Measurements from ENCODE around the gene CD82. TPM values are rescaled to one million over a fixed set of nuclear protein-coding genes. Genes with fewer than 3 reads are reported as not detected.
A peak's percentile ranks its signal among the peaks of the same experiment; 100 is the strongest.
"Not testable (repeated sequence)": the region's sequence is repeated elsewhere in the genome, so short reads cannot be mapped to it uniquely, and the experiment has no call there.

CD82 gene
- total RNA-seq, 1 donor from 2014 or later: 4.4 TPM

DNA sequence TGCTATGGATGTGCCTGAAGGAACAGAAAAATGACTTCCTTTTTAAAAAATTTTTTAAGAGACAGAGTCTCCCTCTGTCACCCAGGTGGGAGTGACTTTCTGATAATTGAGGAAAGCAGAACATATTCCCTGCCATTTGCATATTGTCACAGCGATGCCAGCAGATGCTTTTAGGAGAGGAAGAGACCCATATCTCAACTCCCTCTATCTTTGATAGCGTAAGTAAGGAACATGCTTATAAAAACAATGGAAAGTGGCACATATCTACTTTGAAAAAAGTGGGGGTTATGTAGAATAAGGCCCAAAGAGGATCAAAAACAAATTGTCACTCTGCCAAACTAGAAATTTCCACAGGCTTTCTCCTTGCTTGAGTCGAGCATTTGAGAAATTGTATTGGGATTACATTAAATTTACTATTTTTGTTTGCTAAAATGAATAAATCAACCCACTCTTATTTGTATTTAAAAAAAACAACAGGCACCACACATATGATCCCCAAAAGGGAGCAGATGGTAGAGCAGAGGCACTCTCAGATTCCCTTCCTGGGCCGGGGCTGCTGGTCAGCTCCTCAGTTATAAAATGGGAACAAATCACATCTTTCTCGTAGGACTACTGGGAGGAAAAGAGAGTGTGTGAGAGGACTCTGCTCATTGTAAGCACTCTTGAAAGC lies 92.5 kb downstream of the CD82 start:
- Mint-ChIP-seq H3K4me3 (ENCODE audit: unreplicated experiment) (no peak overlapping the region), H3K27me3 (ENCODE audit: unreplicated experiment) (peaks cover 3% of the 10 kb centered on the region), H3K9me3 (ENCODE audit: unreplicated experiment) (peaks cover 14% of the 10 kb centered on the region), H3K4me1 (ENCODE audit: low read depth, unreplicated experiment) (peaks cover 14% of the 10 kb centered on the region), H3K27ac (ENCODE audit: unreplicated experiment) (peak overlapping the region; percentile 71), H3K36me3 (ENCODE audit: unreplicated experiment) (peaks cover 15% of the 10 kb centered on the region)
- no peak for DNase-seq
- TF ChIP-seq, protein P1, sequence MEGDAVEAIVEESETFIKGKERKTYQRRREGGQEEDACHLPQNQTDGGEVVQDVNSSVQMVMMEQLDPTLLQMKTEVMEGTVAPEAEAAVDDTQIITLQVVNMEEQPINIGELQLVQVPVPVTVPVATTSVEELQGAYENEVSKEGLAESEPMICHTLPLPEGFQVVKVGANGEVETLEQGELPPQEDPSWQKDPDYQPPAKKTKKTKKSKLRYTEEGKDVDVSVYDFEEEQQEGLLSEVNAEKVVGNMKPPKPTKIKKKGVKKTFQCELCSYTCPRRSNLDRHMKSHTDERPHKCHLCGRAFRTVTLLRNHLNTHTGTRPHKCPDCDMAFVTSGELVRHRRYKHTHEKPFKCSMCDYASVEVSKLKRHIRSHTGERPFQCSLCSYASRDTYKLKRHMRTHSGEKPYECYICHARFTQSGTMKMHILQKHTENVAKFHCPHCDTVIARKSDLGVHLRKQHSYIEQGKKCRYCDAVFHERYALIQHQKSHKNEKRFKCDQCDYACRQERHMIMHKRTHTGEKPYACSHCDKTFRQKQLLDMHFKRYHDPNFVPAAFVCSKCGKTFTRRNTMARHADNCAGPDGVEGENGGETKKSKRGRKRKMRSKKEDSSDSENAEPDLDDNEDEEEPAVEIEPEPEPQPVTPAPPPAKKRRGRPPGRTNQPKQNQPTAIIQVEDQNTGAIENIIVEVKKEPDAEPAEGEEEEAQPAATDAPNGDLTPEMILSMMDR (IDR thresholded peaks at IDR 0.05; ENCODE audit: partially characterized antibody, unreplicated experiment): no peak

DNA sequence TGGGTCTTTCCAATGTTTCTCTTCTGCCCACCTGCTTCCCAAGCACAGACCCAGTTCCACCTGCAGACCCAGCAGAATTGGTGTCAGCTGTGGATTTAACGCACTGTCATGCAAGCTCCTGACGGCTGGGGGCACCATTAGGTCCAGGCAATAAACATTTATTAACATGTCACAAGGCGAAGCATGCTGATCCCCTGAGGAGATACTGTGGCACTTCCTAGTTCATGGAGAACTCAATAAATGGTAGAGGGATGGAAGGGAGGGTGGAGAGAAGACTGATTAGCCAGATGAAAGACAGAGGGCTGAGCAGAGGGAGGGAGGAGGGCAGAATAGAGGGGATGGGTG lies 93.0 kb downstream of the CD82 start:
- Mint-ChIP-seq H3K9me3 (ENCODE audit: unreplicated experiment) (peaks cover 14% of the 10 kb centered on the region), H3K27me3 (ENCODE audit: unreplicated experiment) (peaks cover 3% of the 10 kb centered on the region), H3K4me3 (ENCODE audit: unreplicated experiment) (no peak overlapping the region), H3K36me3 (ENCODE audit: unreplicated experiment) (peaks cover 15% of the 10 kb centered on the region), H3K27ac (ENCODE audit: unreplicated experiment) (peak overlapping the region; percentile 71), H3K4me1 (ENCODE audit: low read depth, unreplicated experiment) (peaks cover 14% of the 10 kb centered on the region)
- DNase-seq: peak; percentile 53
- TF ChIP-seq, protein P1 (IDR thresholded peaks at IDR 0.05; ENCODE audit: partially characterized antibody, unreplicated experiment): no peak

DNA sequence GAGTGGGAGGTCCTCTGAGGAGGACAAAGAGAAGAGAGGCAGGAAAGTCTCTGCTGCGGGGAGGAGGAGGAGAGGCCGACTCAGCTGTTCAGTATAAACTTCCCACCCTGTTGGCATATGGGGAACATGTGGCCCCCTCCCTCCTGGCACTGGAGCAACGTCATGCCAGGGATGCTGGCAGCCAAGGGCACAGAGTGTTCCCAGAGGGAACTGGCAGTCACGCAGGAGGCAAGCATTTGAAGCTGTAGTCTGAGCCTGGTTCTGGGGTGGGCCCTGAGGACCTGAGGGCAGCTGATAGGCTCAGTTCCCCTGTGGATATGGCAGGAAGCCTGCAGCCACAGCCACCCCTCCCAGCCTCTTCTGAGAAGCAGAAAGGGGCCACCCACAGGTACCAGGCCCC lies 94.2 kb downstream of the CD82 start:
- H3K27me3 Mint-ChIP-seq (ENCODE audit: unreplicated experiment): peaks cover 3% of the 10 kb centered on the region
- TF ChIP-seq, protein P1 (IDR thresholded peaks at IDR 0.05; ENCODE audit: partially characterized antibody, unreplicated experiment): no peak
- H3K27ac Mint-ChIP-seq (ENCODE audit: unreplicated experiment): no peak overlapping the region
- no peak overlapping the region for H3K4me3 Mint-ChIP-seq (ENCODE audit: unreplicated experiment)
- DNase-seq: no peak
- H3K9me3 Mint-ChIP-seq (ENCODE audit: unreplicated experiment): peaks cover 14% of the 10 kb centered on the region
- H3K36me3 Mint-ChIP-seq (ENCODE audit: unreplicated experiment): peaks cover 15% of the 10 kb centered on the region
- peaks cover 14% of the 10 kb centered on the region for H3K4me1 Mint-ChIP-seq (ENCODE audit: low read depth, unreplicated experiment)

DNA sequence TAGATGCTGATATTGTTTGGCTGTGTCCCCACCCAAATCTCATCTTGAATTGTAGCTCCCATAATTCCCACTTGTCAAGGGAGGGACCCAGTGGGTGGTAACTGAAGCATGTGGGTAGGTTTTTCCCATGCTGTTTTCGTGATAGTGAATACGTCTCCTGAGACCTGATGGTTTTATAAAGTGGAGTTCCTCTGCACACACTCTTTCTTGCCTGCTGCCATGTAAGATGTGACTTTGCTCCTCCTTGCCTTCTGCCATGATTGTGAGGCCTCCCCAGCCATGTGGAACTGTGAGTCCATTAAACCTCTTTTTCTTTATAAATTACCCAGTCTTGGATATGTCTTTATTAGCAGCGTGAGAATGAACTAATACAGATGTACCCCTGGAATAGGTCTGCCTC lies 95.1 kb downstream of the CD82 start:
- peaks cover 16% of the 10 kb centered on the region for H3K9me3 Mint-ChIP-seq (ENCODE audit: unreplicated experiment)
- not testable (repeated sequence) for H3K4me3 Mint-ChIP-seq (ENCODE audit: unreplicated experiment); H3K27me3 Mint-ChIP-seq (ENCODE audit: unreplicated experiment); H3K27ac Mint-ChIP-seq (ENCODE audit: unreplicated experiment); DNase-seq
- peaks cover 22% of the 10 kb centered on the region for H3K36me3 Mint-ChIP-seq (ENCODE audit: unreplicated experiment)
- H3K4me1 Mint-ChIP-seq (ENCODE audit: low read depth, unreplicated experiment): peaks cover 14% of the 10 kb centered on the region

DNA sequence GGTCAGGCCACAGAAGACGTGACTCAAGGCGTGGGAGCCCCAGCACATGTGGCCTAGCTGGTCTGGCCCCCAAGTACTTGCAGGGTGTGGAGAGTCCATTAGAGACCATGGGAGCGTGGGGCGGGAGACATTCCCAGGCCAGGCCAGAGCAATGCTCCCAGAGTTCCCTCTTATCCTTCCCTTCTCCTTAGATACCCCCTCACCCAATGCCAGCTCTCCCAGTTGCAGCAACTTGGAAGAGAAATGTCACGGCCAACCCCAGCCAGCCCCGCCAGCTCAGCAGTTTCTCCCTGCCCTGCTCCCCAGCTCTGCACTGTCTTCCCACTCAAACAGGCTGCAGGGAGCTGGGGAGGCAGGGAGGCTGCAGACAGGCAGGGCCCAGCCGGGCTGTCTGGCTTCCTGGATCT lies 95.9 kb downstream of the CD82 start:
- H3K27ac Mint-ChIP-seq (ENCODE audit: unreplicated experiment): no peak overlapping the region
- H3K27me3 Mint-ChIP-seq (ENCODE audit: unreplicated experiment): peaks cover 3% of the 10 kb centered on the region
- peaks cover 22% of the 10 kb centered on the region for H3K36me3 Mint-ChIP-seq (ENCODE audit: unreplicated experiment)
- no peak overlapping the region for H3K4me3 Mint-ChIP-seq (ENCODE audit: unreplicated experiment)
- TF ChIP-seq, protein P1 (IDR thresholded peaks at IDR 0.05; ENCODE audit: partially characterized antibody, unreplicated experiment): no peak
- H3K4me1 Mint-ChIP-seq (ENCODE audit: low read depth, unreplicated experiment): peaks cover 14% of the 10 kb centered on the region
- peaks cover 15% of the 10 kb centered on the region for H3K9me3 Mint-ChIP-seq (ENCODE audit: unreplicated experiment)
- no peak for DNase-seq

Other genes with a start within 250 kb of the CD82 start
- 80.4 TPM for gene TSPAN18, start 161.3 kb downstream of the CD82 start, total RNA-seq (ENCODE audit: unreplicated experiment)

Measured in glutamatergic neuron (in vitro differentiated cells).